ENCODE measurements around the gene ASIP.
"Not testable (repeated sequence)": the region's sequence is repeated elsewhere in the genome, so short reads cannot be mapped to it uniquely, and the experiment has no call there.

The ASIP gene, protein sequence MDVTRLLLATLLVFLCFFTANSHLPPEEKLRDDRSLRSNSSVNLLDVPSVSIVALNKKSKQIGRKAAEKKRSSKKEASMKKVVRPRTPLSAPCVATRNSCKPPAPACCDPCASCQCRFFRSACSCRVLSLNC

DNA sequence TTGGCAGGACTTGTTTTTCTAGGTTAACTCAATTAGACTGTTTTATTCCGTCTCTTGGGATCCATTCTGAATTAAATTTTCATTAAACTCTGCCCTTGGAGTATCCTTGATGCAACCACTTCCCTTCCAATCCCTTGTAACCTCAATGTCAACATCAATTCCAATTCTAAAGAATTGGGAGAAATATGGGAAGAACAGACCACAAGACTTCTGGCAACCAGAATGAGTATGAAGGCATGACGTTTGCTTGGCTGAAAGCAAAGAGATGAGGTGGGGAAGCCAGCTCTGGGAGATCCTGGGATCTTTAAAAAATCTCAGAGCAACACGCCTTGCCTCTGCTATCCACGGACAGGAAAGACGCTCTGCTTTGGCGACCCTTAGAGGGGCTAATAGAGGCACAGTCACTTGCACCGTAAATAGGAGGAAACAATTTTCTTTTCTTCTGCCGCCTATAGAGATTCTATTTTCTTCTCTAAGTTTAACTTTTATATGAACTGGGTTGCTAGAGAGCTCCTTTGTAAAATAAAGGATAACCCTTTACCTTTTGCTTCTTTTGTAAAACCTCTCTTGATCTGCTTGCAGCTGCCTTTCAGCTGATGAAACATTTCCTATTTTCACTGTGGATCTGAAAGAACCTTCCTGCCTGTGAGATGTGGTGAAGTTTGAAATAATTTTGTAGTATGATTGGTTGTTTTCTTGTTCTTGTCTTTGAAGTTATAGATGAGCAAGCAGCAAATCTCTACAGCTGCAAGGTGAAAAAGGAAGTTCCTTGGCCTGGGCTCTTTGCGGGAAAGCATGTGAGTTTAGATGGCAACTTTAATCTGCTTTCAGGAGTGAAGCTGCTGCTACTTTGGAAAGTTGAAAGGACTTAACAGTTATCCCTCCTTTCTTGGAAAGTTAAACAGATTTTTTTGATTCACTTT is at the start of gene ASIP:
Gene ASIP, plus strand, starts transcription at position 731 of the 923 bp plus-strand sequence. CDS start 18,952 bp downstream, outside the sequence.
- no peak for DNase-seq

DNA sequence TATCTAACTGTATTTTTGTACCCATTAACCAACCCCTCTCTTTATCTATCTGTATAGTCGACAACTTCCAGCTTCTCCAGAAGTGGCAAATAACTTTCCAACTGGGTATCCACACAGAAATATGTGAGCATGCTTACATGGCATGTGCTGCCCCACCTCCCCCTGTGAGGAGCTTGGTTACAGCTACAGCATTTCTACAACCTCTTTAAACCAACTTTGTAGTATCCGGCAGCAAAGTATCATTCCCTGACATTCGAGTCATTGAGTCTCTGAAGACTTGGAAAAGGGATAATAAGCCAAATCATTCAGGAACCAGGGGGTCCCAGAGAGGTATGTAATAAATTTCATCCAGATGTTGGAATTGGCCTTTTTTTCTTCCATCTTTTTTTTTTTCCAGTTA is 48.2 kb upstream of the ASIP start:
- DNase-seq = no peak

DNA sequence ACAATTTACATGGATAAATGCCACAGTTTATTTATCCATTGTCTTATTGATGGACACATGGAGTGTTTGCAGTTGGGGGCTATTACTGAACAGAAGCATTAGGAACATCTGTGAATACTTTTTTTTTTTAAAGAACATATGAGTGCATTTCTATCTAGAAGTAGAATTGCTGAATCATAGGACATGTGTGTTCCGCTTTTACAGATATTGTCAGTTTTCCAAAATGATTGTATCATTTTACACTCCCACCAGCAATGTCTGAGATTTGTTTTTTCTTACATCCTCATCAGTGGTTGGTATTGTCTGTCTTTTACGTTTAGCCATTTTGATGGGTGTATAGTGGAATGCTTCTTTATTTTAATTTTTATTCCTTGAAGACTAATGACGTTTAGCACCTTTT is 42.0 kb upstream of the ASIP start:
- DNase-seq = no peak

DNA sequence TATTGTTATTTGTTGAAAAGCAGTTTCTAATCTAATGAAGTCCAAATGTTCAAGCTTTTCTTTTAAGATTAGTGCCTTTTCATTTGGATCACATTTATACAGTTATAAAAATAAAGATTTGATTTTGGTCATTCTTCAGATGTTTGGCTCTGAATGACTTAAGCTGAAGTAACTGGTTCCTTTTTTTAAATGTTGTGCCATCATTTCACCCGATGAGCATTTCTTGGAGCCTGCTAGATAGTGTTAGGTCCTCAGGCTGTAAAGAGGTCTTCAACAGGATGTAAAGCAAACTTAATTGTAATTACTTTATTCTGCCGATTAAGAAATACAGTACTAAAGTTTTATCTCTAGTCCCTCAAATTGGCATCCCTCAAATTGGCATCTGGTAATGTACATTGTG is 41.2 kb upstream of the ASIP start:
- no peak for DNase-seq

DNA sequence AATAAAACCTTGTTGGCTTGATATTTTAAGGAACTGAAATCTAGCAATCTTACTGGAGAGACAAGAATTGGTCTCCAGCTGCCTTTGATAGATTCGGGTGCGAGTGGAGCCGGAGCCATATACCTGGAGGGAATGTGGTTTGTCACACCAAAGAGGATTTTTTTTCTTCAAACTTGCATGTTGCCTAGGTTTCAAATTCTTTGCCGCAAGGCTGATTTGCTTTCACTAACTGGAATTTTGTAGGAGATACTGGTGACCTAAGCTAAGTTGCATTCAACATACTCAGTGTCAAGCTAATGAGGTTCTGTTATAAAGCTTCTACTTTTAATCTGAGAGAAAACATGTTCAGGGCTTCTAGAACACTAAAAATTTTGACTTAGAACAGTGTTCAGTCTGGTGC is 39.7 kb upstream of the ASIP start:
- no peak for DNase-seq

DNA sequence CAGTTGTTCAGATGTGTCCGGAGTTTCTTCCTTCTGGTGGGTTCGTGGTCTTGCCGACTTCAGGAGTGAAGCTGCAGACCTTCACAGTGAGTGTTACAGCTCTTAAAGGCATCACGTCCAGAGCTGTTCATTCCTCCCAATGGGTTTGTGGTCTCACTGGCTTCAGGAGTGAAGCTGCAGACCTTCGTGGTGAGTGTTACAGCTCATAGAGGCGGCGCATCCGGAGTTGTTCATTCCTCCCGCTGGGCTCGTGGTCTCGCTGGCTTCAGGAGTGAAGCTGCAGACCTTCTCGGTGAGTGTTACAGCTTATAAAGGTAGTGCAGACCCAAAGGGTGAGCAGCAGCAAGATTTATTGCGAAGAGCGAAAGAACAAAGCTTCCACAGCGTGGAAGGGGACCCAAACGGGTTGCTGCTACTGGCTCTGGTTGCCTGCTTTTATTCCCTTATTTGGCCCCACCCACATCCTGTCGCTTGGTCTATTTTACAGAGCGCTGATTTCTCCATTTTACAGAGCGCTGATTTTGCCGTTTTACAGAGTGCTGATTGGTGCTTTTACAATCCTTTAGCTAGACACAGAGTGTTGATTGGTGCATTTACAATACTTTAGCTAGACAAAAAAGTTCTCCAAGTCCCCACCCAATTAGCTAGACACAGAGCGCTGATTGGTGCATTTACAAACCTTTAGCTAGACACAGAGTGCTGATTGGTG is 35.9 kb upstream of the ASIP start:
- not testable (repeated sequence) for DNase-seq

DNA sequence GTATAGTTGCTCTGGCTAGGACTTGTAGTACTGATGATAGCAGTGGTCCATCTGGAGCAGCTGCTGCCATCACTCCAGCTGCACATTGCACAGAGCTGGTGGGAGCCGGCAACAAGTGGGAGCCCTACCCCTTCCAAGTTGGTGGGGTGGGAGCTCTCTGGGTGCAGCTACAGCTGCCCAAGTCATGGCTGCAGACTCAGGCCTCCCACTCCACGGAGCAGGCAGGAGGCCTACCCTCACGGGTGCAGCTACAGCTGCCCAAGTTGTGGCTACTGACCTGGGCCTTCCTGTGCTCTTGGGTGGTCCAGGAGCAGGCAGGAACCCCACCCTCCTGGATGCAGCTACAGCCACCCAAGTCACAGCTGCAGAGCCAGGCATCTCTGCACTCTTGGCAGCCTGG is 32.1 kb upstream of the ASIP start:
- no peak for DNase-seq

DNA sequence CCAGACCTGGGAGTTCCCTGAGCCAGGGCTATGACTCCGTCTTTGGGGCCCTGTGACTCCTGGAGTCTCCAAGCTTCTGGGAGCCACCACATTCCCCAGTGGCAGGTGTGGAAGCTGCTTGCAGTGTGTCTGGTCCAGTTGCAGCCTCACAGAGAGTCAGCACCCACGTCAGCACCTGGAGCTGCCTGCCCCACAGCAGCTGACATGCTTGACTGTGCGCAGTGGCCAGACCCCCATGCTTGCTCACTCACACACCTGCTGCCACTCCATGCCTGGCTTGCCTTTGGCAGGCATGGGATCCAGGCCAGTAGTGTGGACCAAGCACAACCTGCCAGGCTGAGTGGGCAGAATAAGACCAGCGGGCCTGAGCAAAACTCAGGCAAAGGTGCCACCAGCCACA is 31.0 kb upstream of the ASIP start:
- DNase-seq = no peak

DNA sequence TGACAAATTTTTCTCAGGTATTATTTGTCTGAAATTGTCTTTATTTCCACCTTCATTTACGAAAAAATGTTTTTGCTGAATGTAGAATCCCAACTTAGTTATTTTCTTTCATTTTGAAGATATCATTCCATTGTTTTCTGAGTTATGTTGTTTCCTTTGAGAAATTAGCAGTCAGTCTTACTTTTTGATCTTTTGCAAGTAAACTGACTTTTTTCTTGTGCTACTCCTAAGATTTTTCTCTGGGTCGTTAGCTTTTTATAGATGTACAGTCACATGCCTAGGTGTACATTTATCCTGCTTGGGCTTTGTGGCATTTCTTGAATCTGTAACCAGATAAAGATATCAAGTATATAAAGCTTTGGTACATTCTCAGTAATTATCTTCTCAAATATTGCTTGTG is 29.6 kb upstream of the ASIP start:
- no peak for DNase-seq

DNA sequence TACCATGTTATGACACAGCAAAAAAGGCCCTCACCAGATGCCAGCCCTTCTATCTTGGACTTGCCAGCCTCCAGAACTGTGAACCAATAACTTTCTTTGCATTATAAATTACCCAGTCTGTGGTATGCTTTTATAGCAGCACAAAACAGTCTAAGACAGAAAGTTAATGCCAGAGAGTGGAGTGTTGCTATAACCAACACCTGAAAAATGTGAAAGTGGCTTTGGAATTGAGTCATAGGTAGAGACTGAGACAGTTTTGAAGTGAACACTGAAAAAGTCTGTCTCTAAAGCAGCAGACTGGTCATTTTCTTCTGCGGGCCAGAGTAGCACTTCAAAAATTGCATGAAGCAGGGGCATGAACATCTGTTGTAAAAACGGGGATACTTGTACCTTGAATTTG is 28.0 kb upstream of the ASIP start:
- no peak for DNase-seq

DNA sequence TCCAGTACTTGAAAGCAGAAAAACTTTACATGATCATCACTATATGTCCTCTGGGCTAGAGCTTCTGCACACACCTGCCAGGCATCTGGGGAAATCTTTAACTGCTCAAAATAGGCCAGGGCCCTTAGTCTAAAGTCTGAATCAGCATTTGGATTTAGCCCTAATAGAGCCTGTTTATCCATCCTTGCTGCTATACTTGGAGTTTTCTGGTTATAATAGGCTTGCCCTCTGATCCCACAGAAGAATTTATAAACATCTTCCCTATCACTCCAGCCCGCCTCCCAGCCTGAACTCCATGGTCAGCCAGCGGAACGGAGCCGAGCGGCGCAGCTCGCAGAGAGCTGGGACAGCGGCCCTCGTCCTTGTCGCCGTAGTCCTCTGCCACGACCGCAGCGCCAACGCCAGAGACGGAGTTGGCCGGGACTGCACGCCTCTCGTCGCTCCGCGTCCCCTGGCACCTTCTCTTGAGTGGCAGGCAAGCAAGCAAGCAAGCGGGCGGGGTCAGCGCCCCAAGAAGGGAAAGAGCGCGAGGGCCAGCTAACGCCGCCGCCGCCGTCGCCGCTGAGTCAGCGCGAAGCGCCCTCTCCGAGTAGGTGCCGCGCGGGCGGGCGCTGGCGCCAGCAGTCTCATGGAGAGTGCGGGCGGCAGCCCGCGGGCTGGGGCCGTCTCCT is 25.4 kb upstream of the ASIP start:
- no peak for DNase-seq

DNA sequence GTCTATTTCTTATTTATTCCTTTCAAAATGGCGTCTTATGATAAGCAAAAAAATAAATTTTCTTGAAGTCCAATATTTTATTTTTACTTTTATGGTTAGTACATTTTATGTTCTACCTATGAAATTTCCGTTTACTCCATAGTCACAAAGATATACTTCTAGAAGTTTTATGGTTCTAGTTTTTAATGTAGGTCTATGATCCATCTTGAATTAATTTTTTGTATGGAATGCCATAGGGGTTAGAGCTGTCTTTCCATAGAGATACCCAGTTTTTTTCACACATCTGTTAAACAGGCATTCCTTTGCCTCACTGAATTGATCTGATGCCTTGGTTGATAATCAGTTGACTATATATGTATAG is 24.9 kb upstream of the ASIP start:
- DNase-seq = no peak

DNA sequence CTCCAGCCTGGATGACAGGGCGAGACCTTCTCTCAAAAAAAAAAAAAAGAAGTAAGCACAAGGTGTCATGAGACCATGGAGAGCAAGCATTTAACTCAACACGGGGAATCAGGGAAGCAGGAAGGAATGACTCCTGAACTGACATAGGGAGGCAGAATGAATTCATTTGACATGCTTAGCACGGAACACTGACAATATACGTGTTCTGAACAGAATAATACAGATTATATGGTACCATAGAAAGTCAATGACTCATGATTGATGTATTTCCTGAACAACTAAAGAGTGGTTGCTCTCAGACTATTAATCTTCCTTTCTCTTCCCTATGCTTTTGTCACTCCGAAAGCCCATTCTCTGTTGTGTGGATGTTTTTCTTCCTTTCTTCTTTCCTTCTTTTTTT is 20.7 kb upstream of the ASIP start:
- no peak for DNase-seq

DNA sequence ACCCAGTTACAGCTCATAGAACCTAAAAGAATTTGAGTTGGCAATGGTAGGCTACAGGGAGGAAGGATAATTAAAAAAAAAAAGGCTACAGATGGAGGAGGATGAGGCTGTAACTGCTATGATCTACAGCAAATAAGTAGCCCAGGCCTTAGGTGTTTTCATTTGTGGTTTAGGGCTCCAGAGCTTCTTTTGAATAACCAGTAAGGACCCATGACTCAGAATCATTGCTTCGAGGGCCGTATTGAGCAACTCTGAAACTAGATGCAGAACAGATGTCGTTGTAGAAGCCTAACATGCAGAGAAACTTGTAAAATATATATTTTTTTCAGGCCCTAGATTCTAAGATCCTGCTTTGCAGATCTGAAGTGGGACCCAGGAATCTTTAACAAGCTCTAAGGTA is 19.0 kb upstream of the ASIP start:
- DNase-seq = no peak

DNA sequence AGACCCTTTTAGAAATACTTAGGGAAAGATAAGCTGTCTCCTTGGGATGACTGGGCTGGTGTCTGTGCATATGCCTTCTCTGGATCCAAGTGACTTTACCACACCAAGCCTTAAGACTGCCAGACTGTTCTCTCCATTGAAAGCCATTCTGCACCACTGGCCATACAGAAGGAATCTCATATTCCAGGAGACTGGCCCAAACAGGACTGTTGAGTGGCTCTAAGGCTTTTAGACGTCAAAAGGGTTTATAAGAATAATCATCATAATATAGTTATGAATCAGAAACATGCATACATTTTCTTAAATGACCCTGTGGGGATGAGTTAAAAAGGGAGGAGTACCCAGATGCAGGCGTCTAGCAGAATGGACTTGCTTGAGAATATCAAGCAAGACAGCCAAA is 17.0 kb upstream of the ASIP start:
- DNase-seq = not testable (repeated sequence)

DNA sequence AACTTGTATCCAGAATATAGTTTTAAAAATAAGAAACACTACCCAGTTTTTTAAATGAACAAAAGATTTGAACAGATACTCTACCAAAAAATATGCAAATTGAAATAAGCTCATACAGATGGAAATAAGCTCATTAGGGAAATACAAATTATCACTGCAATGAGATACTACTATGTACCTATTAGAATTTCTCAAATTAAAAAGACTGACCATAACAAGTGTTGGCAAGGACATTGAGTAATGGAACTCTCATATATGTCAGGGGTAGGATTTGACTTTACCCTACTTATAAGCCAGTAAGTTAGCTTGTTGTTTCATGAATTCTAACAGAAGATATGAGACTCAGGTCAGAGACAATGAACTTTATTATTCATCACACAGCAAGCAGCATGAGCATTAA is 9.6 kb upstream of the ASIP start:
- no peak for DNase-seq

DNA sequence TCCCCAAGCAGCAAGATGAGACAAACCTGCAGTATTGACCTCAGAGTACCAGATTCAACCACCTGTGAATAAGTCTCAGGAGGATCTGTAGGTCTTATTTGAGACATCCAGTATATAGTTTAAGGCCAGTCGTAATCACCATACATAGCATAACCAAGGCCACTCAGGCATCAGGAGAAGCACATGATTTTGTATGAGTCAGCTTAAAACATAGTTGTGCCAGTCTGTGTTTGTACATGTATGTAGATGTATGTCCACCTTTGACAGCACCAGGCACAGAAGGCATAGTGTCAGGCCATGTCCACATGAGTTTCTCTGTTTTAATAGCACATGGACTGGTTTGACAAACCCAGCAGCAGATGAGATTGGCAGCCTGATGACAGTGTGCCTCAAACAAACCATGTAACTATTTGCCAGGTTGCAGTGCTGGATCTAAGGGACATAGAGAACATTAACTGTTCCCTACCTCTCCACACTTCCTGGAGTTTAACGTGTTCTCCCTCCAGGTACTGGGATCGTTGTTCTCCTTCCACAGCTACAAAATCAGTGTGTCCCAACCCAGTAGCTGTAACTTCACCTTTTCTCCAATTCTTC is 8.6 kb upstream of the ASIP start:
- DNase-seq = no peak

DNA sequence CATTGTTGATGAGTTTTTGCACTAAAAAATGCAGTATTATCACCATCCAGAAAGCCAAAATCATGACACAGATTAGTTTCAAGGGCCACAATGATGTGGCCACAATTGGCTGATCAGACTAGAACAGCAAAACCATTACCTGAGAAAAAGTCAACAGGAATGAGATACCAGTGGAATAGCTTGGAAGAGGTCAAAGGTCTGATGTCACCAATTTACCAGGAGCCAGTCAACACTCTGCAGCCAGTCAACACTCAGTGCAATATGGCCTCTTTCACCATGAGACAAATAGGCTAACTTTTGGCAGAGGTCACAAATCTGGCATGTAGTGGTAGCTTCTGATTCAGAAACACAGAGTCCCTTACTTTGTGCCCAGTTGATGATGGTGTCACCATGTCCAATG is 7.5 kb upstream of the ASIP start:
- DNase-seq = no peak

DNA sequence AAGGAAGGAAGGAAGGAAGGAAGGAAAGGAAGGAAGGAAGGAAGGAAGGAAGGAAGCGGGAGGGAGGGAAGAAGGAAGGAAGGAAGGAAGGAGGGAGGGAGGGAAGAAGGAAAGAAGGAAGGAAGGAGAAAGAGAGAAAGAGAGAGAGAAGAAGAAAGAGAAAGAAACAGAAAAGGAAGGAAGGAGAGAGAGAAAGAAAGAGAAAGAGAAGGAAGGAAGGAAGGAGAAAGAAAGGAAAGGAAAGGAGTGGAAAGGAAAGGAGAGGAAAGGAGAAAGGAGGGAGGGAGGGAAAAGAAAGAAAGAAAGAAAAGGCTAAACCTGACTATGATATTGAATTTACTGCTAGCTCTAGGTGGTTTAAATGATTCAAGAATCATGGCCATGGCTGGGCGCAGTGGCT is 5.3 kb upstream of the ASIP start:
- no peak for DNase-seq

DNA sequence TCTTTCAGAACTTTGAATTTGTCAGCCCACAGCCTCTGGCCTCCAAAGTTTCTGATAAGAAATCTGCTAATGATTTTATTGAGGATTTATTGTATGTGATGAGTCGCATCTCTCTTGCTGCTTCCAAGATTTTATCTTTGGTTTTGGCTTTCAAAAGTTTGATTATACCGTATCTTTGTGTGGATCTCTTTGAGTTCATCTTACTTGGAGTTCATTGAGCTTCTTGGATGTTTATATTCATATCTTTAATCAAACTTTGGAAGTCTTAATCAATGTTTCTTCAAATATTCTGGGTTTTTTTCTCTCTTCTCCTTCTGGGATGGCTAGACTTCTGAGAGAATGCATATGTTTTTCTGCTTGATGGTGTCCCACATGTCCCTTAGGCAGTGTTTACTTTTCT is 3.3 kb upstream of the ASIP start:
- DNase-seq = no peak

DNA sequence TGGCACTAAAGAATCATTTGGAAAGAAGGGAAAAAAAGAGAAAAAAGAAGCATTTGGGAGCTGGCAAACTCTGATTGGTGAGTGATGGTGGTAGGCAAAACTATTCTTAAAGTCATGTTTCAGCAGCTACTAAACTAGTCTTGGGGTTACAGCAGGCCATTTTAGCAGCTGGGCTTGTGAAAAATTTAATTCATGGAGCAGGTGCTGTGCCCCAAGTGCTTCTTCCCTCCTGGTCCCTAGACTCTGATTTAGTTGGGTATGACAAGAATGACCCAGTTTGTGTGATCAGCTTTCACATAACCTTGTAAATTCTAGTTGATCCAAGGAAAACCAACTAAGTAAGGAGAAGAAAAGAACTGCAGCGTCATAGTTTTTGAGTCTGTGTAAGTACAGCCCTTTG is 1.1 kb upstream of the ASIP start:
- no peak for DNase-seq

DNA sequence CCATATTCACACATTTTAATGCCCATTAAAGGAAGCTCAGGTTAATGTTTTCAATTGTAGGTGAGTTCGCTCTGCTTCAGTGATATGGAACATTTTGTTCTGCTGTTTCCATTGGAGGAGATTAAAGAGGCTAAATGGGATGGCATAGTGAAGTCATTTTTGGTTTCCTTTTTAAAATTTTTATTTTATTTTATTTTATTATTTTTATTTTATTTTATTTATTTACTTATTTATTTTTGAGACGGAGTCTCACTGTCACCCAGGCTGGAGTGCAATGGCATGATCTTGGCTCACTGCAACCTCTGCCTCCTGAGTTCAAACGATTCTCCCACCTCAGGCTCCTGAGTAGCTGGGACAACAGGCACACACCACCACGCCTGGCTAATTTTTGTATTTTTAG is 792 bp downstream of the ASIP start:
- DNase-seq = not testable (repeated sequence)

DNA sequence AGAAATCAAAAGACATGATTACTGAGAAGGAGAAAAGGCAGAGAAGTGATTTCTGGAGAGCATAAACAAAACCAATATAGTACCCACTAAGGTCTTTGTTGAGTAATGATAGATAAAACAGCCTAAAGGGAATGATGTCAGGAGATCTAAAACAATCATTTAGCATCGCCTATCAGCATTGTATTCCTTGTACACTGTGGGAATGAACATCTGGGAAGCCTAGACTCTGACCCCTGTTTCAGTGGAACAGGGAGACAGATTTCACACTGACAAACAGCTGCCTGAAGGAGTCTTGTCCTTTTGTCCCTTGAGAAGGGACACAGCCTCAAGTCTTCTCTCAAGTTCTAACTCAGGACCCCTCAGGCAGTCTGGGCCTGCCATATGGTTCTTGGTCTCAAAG is 1.7 kb downstream of the ASIP start:
- DNase-seq = no peak
